A673 (cell line): ENCODE measurements around the gene EGLN3. TPM values are rescaled to one million over a fixed set of nuclear protein-coding genes. Genes with fewer than 3 reads are reported as not detected.

Source experiments
- BruUV-seq: library from RNA; stranded (reverse); fragments of 400-500 nt; replicated peaks from 2 replicates; lab custom pipeline; 2021; lab: Mats Ljungman, UMichigan
- CTCF ChIA-PET: fragments of 300-600 bp; sonication (Branson Sonifier 250); formaldehyde crosslinking; loops from one replicate; lab custom pipeline; 2022; ENCODE audit warnings: antibody characterized with exemption; lab: Charles Lee
- POLR2A ChIA-PET: fragments of 300-600 bp; sonication (Branson Sonifier 250); formaldehyde crosslinking; loops from one replicate; lab custom pipeline; 2022; ENCODE audit warnings: antibody characterized with exemption; ENCODE audit not compliant: low non-redundant PET; lab: Charles Lee
- DNase-seq: peaks from one replicate; pipeline ENCODE4 v3.0.0-alpha.2; 2015; ENCODE audit warnings: low spot score
- H3K27ac ChIP-seq: fragments of 200-600 bp; sonication (generic); 2 replicates; pipeline ENCODE4 v1.5.1; 2016; ENCODE audit warnings: mixed run types, low read depth, mild to moderate bottlenecking, mixed read lengths, antibody characterized with exemption, low read length; ENCODE audit not compliant: poor library complexity, severe bottlenecking
- H3K27me3 ChIP-seq: fragments of 200-600 bp; sonication (generic); replicated peaks from 2 replicates; pipeline ENCODE4 v1.6.1; 2017; ENCODE audit warnings: mixed run types, low read depth, mild to moderate bottlenecking, mixed read lengths, antibody characterized with exemption, low read length; ENCODE audit not compliant: insufficient read depth, poor library complexity
- H3K36me3 ChIP-seq: fragments of 200-600 bp; sonication (generic); 2 replicates; pipeline ENCODE4 v1.6.1; 2016; ENCODE audit warnings: mixed run types, mild to moderate bottlenecking, mixed read lengths, antibody characterized with exemption, low read length; ENCODE audit not compliant: insufficient read depth, poor library complexity, severe bottlenecking
- H3K4me1 ChIP-seq: fragments of 200-600 bp; sonication (generic); 2 replicates; pipeline ENCODE4 v1.6.1; 2017; ENCODE audit warnings: mixed run types, mild to moderate bottlenecking, mixed read lengths, antibody characterized with exemption, low read length; ENCODE audit not compliant: insufficient read depth, poor library complexity, severe bottlenecking
- H3K4me3 ChIP-seq: fragments of 200-600 bp; sonication (generic); 2 replicates; pipeline ENCODE4 v1.5.1; 2016; ENCODE audit warnings: low read depth, mixed run types, mild to moderate bottlenecking, mixed read lengths, low read length; ENCODE audit not compliant: poor library complexity, severe bottlenecking
- H3K9me3 ChIP-seq: fragments of 200-600 bp; sonication (generic); 2 replicates; pipeline ENCODE4 v1.6.1; 2016; ENCODE audit warnings: mixed run types, low read depth, mild to moderate bottlenecking, mixed read lengths, antibody characterized with exemption, low read length; ENCODE audit not compliant: poor library complexity, severe bottlenecking
- EZH2 ChIP-seq: fragments of 200-600 bp; sonication (generic); IDR thresholded peaks from 2 replicates; pipeline ENCODE4 v1.6.1; 2017; ENCODE audit warnings: borderline replicate concordance, low read depth, mild to moderate bottlenecking, mixed read lengths, antibody characterized with exemption, low read length; ENCODE audit not compliant: poor library complexity, severe bottlenecking
- intact Hi-C: fragments of 100-400 bp; cut with micrococcal nuclease; formaldehyde crosslinking; loops from one replicate; pipeline ENCODE4 v1.10.0; 2022; ENCODE audit not compliant: unreplicated experiment
- total RNA-seq: library from RNA; stranded (reverse); gene quantifications from 2 replicates; pipeline ENCODE4 v1.2.3, GENCODE V29; 2021
- TF ChIP-seq, protein P1 (sequence below): fragments of 300-800, 200-600 bp; sonication (generic); conservative IDR thresholded peaks from 2 replicates; pipeline ENCODE4 v1.5.1; 2017; ENCODE audit warnings: low read depth, mild to moderate bottlenecking, antibody characterized with exemption, low read length, moderate library complexity, mixed read lengths

Gene EGLN3
- total RNA-seq, 1 experiment from 2014 or later = 2.4 TPM

DNA sequence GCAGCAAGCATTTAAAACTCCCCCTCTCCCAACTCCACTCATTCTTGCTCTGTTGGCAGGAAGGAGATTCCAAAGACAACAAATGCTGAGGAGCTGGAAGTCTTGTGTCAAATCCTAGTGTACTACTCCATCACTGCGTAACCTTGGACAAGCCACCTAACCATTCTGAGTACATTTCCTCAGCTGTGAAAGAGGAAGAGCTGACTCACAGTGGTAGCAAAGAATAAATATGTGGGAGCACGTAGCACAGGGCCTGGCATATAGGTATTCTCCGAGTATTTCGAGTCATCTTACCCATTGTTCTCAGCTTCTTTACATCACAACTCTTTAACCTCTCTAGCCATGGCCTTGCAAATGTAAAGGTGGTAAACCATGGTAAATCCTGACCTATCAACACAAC is 28.7 kb downstream of the EGLN3 start:
- ChIA-PET CTCF (no interaction called here), POLR2A (no interaction called here)
- no TSS peak for BruUV-seq
- Histone ChIP-seq H3K27me3 (no peaks in the 10 kb centered on the region), H3K4me3 (no peak overlapping the region), H3K36me3 (no peaks in the 10 kb centered on the region), H3K27ac (no peak overlapping the region), H3K9me3 (no peaks in the 10 kb centered on the region), H3K4me1 (peaks cover 12% of the 10 kb centered on the region)
- no peak for DNase-seq
- TF ChIP-seq, protein P1, sequence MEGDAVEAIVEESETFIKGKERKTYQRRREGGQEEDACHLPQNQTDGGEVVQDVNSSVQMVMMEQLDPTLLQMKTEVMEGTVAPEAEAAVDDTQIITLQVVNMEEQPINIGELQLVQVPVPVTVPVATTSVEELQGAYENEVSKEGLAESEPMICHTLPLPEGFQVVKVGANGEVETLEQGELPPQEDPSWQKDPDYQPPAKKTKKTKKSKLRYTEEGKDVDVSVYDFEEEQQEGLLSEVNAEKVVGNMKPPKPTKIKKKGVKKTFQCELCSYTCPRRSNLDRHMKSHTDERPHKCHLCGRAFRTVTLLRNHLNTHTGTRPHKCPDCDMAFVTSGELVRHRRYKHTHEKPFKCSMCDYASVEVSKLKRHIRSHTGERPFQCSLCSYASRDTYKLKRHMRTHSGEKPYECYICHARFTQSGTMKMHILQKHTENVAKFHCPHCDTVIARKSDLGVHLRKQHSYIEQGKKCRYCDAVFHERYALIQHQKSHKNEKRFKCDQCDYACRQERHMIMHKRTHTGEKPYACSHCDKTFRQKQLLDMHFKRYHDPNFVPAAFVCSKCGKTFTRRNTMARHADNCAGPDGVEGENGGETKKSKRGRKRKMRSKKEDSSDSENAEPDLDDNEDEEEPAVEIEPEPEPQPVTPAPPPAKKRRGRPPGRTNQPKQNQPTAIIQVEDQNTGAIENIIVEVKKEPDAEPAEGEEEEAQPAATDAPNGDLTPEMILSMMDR = no peak
- TF ChIP-seq EZH2 = no peak
- intact Hi-C loops = no loop called here

DNA sequence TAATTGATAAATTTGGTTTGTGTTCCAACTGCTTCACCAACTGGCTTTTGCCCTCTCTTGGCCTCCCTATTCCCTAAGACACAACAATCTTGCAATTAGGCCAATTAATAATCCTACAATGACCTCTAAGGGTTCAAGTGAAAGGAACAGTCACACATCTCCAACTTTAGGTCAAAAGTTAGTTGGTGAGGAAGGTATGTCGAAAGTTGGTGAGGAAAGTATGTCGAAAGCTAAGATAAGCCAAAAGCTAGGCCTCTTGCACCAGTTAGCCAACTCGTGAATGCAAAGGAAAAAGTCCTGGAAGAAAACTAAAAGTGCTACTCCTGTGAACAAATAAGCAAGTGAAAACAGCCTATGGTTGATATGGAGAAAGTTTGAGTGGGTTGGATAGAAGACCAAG is 32.6 kb downstream of the EGLN3 start:
- ChIA-PET CTCF (no interaction called here), POLR2A (no interaction called here)
- intact Hi-C loops = no loop called here
- Histone ChIP-seq H3K36me3 (no peaks in the 10 kb centered on the region), H3K27me3 (no peaks in the 10 kb centered on the region), H3K27ac (no peak overlapping the region), H3K9me3 (no peaks in the 10 kb centered on the region), H3K4me1 (no peaks in the 10 kb centered on the region), H3K4me3 (no peak overlapping the region)
- no peak for DNase-seq
- TF ChIP-seq, protein P1 = no peak
- no peak for TF ChIP-seq EZH2
- BruUV-seq = no TSS peak

DNA sequence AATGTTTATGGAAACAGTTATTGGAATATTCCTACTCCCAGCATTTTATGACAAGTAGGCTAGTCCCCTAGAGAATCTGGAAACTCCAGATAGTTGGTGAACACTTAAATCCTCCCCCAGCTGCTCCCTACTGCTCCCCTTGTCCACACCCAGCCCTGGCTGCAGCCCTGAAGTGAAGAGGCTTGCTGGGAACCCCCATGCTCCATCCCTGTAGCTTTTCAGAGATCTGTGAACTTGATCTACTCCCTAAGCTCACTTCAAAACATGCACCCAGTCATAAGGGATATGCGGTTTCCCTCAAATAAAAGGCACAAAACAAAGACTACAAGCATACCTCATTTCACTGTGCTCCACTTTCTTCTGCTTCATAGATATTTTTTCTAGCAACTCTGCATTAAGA is 33.2 kb downstream of the EGLN3 start:
- ChIA-PET CTCF (no interaction called here), POLR2A (no interaction called here)
- Histone ChIP-seq H3K36me3 (no peaks in the 10 kb centered on the region), H3K9me3 (no peaks in the 10 kb centered on the region), H3K4me3 (no peak overlapping the region), H3K27me3 (no peaks in the 10 kb centered on the region), H3K27ac (no peak overlapping the region), H3K4me1 (no peaks in the 10 kb centered on the region)
- no peak for TF ChIP-seq EZH2
- TF ChIP-seq, protein P1 = no peak
- DNase-seq = no peak
- intact Hi-C loops = no loop called here
- BruUV-seq = no TSS peak
